ENCODE measurements around the gene GCLM. TPM values are rescaled to one million over a fixed set of nuclear protein-coding genes. Genes with fewer than 3 reads are reported as not detected.
A peak's percentile ranks its signal among the peaks of the same experiment; 100 is the strongest.

The GCLM gene
- total and polyA plus RNA-seq, 2 of the 4 experiments (the other 2 are of a cell fraction), result 15.5 to 20.1 TPM

GRCh38 chr1:93904228-93904627, 5.0 kb downstream of the GCLM start:
- POLR2A ChIA-PET (ENCODE audit: unreplicated experiment), result no interaction called here
- Histone ChIP-seq H4K20me1 (ENCODE audit: insufficient read depth, low read length) (peaks cover 47% of the 10 kb centered on the region; the same call in 1 of the 2 replicates), H2BK20ac (ENCODE audit: low read depth, low read length) (no peak overlapping the region), H3K9me1 (ENCODE audit: insufficient read depth, low read length) (peaks cover 3% of the 10 kb centered on the region; the same call in 1 of the 2 replicates), H3K14ac (replicated peaks; ENCODE audit: low read depth, low read length) (0 out of 2 replicates have a peak overlapping the region, but pooled peaks have one; percentile 8), H2AK5ac (ENCODE audit: low read depth, low read length) (no peak overlapping the region), H2BK15ac (ENCODE audit: low read depth, low read length) (no peak overlapping the region), H3K4me1 (ENCODE audit: control insufficient read depth, insufficient read depth, low read length) (peaks cover 4% of the 10 kb centered on the region), H4K5ac (ENCODE audit: low read depth, low read length) (no peak overlapping the region), H3K9me3 (ENCODE audit: control insufficient read depth, insufficient read depth, low read length) (no peaks in the 10 kb centered on the region), H2BK120ac (ENCODE audit: low read depth, low read length) (no peak overlapping the region), H3K36me3 (ENCODE audit: control insufficient read depth, insufficient read depth, low read length) (peaks cover 5% of the 10 kb centered on the region), H3K27ac (ENCODE audit: insufficient read depth, low read length) (no peak overlapping the region), H2AK9ac (replicated peaks; ENCODE audit: low read depth, low read length, poor library complexity) (no peak overlapping the region), H2BK5ac (ENCODE audit: low read depth, low read length, poor library complexity, severe bottlenecking) (no peak overlapping the region), H3K4me2 (ENCODE audit: low read depth, low read length) (no peak overlapping the region; the same call in 1 of the 2 replicates), H3K4ac (ENCODE audit: low read depth, low read length) (no peak overlapping the region), H4K91ac (ENCODE audit: insufficient read depth, low read depth, low read length) (no peak overlapping the region), H3K23ac (ENCODE audit: low read depth, low read length) (no peak overlapping the region), H3K4me3 (ENCODE audit: insufficient read depth, low read depth, low read length) (no peak overlapping the region), H3K18ac (ENCODE audit: low read depth, low read length) (no peak overlapping the region), H3K56ac (ENCODE audit: extremely low read depth, insufficient read depth, low read length) (no peak overlapping the region), H3K9ac (ENCODE audit: low read depth, low read length) (no peak overlapping the region), H3K27me3 (ENCODE audit: control insufficient read depth, insufficient read depth, low read length) (no peaks in the 10 kb centered on the region), H2AFZ (replicated peaks; ENCODE audit: low read length, poor library complexity) (no peak overlapping the region), H3K79me1 (ENCODE audit: low read depth in 1 of 2, low read length in 2 of 2) (peaks cover 16 to 65% of the 10 kb centered on the region in 2 experiments; a peak in 3 of 4 replicates), H4K8ac (ENCODE audit: low read depth in 2 of 2, low read length in 2 of 2) (no peak overlapping the region; a peak in 1 of 4 replicates)
- no peak for TF ChIP-seq MAZ (IDR thresholded peaks at IDR 0.05; ENCODE audit: borderline replicate concordance, low read depth, low read length)
- TF ChIP-seq MAFK (IDR thresholded peaks at IDR 0.05; ENCODE audit: low read depth, low read length), result peak; percentile 57
- CTCF ChIA-PET, result interaction anchor here (0.7 kb wide), 1 partner anchor 33 kb away, joined by 4 read pairs; no protein-coding TSS in a partner anchor
- DNase-seq, result no peak
- dilution Hi-C loops (cut with HindIII; ENCODE audit: low sequenced_read_pairs, unreplicated experiment) (no loop called here), intact Hi-C loops (cut with micrococcal nuclease) (loop anchor here (10.0 kb wide), 2 partner anchors 331 to 901 kb away; partner anchors contain the start of gene ARHGAP29), in situ Hi-C loops (cut with MboI; ENCODE audit: low sequenced_read_pairs) (no loop called here)
- ATAC-seq (ENCODE audit: low read depth), result no peak
- no CpG with 5 or more reads among the region's 2 CpGs for WGBS, 2 experiments (ENCODE audit: extremely low coverage in 2 of 2, insufficient read length in 1 of 2)
- BruUV-seq (replicated peaks), result no TSS peak
